SH-SY5Y (cell line): ENCODE results near the gene TMEM145.

Experiments
- GATA2 ChIP-seq: IDR thresholded peaks from 2 replicates; pipeline ENCODE4 v1.6.1; 2011; ENCODE audit warnings: mild to moderate bottlenecking, low read depth, low read length
- GATA3 ChIP-seq: IDR thresholded peaks from 2 replicates; pipeline ENCODE4 v1.6.1; 2011; ENCODE audit warnings: low read depth, mild to moderate bottlenecking, low read length, moderate library complexity

GRCh38 chr19:42284066-42284501, 29.0 kb upstream of the TMEM145 start:
- no peak for TF ChIP-seq GATA3
- no peak for TF ChIP-seq GATA2
